Measurements from ENCODE around the gene OR56B1.
"Not testable (repeated sequence)": the region's sequence is repeated elsewhere in the genome, so short reads cannot be mapped to it uniquely, and the experiment has no call there.

Gene OR56B1

DNA sequence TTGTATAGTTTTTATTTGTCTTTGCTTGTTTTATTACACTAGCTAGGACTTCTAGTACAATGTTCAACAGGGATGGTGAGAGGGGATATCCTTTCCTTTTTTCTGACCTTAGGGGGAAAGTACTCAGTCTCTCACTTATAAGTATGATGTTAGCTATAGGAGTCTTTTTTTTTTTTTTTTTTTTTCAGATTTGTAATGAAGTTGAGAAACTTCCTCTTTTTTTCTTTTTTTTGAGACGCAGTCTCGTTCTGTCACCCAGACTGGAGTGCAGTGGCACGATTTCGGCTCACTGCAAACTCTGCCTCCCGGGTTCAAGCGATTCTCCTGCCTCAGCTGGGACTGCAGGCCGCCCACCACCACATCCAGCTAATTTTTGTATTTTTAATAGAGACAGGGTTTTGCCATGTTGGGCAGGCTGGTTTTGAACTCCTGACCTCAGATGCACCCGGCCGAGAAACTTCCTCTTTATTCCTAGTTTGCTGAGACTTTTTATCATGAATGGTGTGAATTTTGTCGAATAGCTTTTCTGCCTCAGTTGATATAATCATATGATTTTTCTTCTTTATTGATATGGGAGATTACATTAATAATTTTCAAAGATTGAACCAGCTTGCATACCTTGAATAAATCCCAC, 35.7 kb upstream of the OR56B1 start:
- Histone ChIP-seq H3K4me3 (ENCODE audit: low read depth, low read length) (no peak overlapping the region), H3K9me3 (ENCODE audit: control insufficient read depth, insufficient read depth, low read length) (no peaks in the 10 kb centered on the region), H3K4me1 (ENCODE audit: control insufficient read depth, insufficient read depth, low read length) (no peaks in the 10 kb centered on the region), H3K9ac (ENCODE audit: low read depth, low read length) (no peak overlapping the region), H3K36me3 (ENCODE audit: control insufficient read depth, insufficient read depth, low read length) (peaks cover 56% of the 10 kb centered on the region), H3K27me3 (ENCODE audit: control insufficient read depth, insufficient read depth, low read length) (no peaks in the 10 kb centered on the region), H3K27ac (ENCODE audit: low read depth, low read length) (no peak overlapping the region)

DNA sequence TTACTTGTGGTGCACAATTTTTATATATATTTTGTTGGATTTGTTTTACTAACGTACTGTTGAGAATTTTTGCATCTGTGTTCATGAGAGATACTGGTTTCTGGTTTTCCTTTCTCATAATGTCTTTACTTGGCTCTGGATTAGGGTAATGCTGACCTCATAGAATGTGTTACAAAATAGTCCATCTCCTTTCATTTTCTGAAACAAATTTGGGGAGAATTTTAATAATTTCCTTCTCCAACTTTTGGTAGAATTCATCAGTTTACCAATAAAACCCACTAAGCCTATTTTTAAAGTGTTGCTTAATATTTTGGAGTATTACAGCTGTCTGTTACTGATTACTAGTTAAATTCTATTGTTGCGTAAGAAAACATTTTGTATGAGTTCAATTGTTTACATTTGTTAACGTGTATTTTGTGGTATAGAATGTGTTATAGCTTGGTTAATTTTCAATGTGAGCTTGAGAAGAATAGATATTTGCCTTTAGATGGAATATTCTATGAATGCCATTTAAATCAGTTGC, 35.1 kb upstream of the OR56B1 start:
- H3K9me3 ChIP-seq (ENCODE audit: control insufficient read depth, insufficient read depth, low read length): no peaks in the 10 kb centered on the region
- no peaks in the 10 kb centered on the region for H3K4me1 ChIP-seq (ENCODE audit: control insufficient read depth, insufficient read depth, low read length)
- no peaks in the 10 kb centered on the region for H3K27me3 ChIP-seq (ENCODE audit: control insufficient read depth, insufficient read depth, low read length)
- H3K36me3 ChIP-seq (ENCODE audit: control insufficient read depth, insufficient read depth, low read length): peaks cover 54% of the 10 kb centered on the region
- no peak overlapping the region for H3K9ac ChIP-seq (ENCODE audit: low read depth, low read length)
- H3K4me3 ChIP-seq (ENCODE audit: low read depth, low read length): no peak overlapping the region
- H3K27ac ChIP-seq (ENCODE audit: low read depth, low read length): no peak overlapping the region

DNA sequence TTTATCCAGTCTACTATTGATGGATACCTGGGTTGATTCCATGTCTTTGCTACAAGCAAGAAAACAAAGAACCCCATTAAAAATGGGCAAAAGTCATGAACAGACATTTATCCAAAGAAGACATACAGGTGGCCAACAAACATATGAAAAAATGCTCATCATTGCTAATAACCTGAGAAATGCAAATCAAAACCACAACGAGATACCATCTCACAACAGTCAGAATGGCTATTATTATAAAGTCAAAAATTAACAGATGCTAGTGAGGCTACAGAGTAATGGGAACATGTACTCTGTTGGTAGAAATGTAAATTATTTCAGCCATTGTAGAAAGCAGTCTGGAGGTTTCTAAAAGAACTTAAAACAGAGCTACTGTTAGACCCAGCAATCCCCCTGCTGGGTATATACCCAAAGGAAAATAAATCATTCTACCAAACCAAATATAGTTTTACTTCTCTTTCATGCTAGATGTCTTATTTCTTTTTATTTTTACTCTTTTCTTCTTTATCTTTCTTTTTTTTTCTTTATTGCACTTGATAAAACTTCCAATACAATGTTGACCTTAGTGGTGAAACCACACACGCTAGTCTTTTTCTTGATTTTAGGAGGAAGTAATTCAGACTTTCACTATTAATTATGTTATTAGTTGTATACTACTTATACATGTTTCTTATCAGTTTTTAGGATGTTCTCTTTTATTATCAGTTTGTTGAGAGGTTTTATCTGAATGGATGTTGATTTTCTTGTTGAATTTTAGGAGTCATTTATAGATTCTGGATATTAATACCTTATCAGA, 32.3 kb upstream of the OR56B1 start:
- Histone ChIP-seq H3K9ac (ENCODE audit: low read depth, low read length) (no peak overlapping the region), H3K27me3 (ENCODE audit: control insufficient read depth, insufficient read depth, low read length) (no peaks in the 10 kb centered on the region), H3K9me3 (ENCODE audit: control insufficient read depth, insufficient read depth, low read length) (no peaks in the 10 kb centered on the region), H3K4me1 (ENCODE audit: control insufficient read depth, insufficient read depth, low read length) (no peaks in the 10 kb centered on the region), H3K36me3 (ENCODE audit: control insufficient read depth, insufficient read depth, low read length) (peaks cover 52% of the 10 kb centered on the region), H3K27ac (ENCODE audit: low read depth, low read length) (no peak overlapping the region), H3K4me3 (ENCODE audit: low read depth, low read length) (no peak overlapping the region)

DNA sequence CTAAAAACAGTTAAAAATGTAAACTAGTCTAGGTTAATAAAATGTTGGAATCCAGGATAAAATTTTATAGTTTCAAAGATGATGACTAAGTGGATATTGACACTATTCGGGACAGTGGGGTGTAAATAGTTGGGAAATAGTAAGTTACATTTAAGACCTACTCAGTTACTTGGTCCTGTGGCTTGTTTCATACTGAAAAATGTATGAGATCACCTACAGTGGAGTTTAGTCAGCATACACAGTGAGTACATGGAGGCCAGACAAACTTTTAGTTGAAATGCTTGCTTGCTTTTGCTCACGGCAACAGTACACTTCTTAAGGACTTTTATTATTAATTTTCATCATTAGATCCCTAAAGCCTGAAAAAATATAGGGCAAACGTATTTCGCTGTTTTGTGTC, 30.6 kb upstream of the OR56B1 start:
- no peak overlapping the region for H3K27ac ChIP-seq (ENCODE audit: low read depth, low read length)
- no peaks in the 10 kb centered on the region for H3K4me1 ChIP-seq (ENCODE audit: control insufficient read depth, insufficient read depth, low read length)
- H3K27me3 ChIP-seq (ENCODE audit: control insufficient read depth, insufficient read depth, low read length): no peaks in the 10 kb centered on the region
- H3K9me3 ChIP-seq (ENCODE audit: control insufficient read depth, insufficient read depth, low read length): no peaks in the 10 kb centered on the region
- no peak overlapping the region for H3K9ac ChIP-seq (ENCODE audit: low read depth, low read length)
- H3K36me3 ChIP-seq (ENCODE audit: control insufficient read depth, insufficient read depth, low read length): peaks cover 51% of the 10 kb centered on the region
- H3K4me3 ChIP-seq (ENCODE audit: low read depth, low read length): no peak overlapping the region

DNA sequence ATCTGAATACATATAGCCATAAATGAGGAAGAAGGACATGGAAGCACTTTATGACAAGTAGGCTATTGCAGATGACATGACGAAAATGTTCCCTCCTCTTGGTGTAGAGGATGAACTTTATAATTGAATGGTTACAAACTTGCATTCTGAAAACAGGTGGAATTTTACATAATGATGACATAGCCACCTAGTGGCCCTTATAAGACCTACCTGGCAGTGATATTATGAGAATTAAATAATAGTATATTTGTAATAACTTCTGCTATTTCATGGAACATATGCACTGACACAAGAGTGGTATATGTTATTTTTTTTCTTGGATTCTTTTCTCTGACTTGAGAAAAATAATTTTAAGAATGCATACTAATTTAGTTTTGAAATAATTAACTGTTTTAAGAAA, 23.7 kb upstream of the OR56B1 start:
- H3K4me1 ChIP-seq (ENCODE audit: control insufficient read depth, insufficient read depth, low read length): no peaks in the 10 kb centered on the region
- H3K9ac ChIP-seq (ENCODE audit: low read depth, low read length): no peak overlapping the region
- H3K9me3 ChIP-seq (ENCODE audit: control insufficient read depth, insufficient read depth, low read length): no peaks in the 10 kb centered on the region
- no peak overlapping the region for H3K27ac ChIP-seq (ENCODE audit: low read depth, low read length)
- H3K27me3 ChIP-seq (ENCODE audit: control insufficient read depth, insufficient read depth, low read length): no peaks in the 10 kb centered on the region
- peaks cover 17% of the 10 kb centered on the region for H3K36me3 ChIP-seq (ENCODE audit: control insufficient read depth, insufficient read depth, low read length)
- no peak overlapping the region for H3K4me3 ChIP-seq (ENCODE audit: low read depth, low read length)

DNA sequence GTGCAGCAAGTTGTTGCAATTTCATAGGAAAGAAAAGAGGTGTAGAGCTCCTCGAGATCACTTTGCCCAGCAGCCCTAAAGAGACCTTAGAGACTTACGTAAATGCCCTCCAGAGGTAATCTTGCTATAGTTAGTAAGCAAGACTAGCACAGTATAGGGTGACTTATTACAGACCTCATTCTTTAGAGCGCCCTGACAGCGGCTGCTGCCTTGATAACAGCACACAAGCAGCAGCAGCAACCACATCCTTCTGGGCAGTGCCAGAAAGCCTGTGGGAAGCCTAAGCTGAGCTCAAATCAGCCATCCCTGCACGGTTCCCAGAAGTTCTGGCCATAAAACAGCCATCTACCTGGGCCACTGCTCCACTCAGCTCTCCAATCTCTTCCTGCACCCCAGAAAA, 22.6 kb upstream of the OR56B1 start:
- no peak overlapping the region for H3K9ac ChIP-seq (ENCODE audit: low read depth, low read length)

DNA sequence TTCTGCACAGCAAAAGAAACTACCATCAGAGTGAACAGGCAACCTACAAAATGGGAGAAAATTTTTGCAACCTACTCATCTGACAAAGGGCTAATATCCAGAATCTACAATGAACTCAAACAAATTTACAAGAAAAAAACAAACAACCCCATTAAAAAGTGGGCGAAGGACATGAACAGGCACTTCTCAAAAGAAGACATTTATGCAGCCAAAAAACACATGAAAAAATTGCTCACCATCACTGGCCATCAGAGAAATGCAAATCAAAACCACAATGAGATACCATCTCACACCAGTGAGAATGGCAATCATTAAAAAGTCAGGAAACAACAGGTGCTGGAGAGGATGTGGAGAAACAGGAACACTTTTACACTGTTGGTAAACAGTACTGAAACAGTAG, 19.7 kb upstream of the OR56B1 start:
- H3K9me3 ChIP-seq (ENCODE audit: control insufficient read depth, insufficient read depth, low read length); H3K27ac ChIP-seq (ENCODE audit: low read depth, low read length); H3K4me3 ChIP-seq (ENCODE audit: low read depth, low read length); H3K36me3 ChIP-seq (ENCODE audit: control insufficient read depth, insufficient read depth, low read length); H3K9ac ChIP-seq (ENCODE audit: low read depth, low read length); H3K27me3 ChIP-seq (ENCODE audit: control insufficient read depth, insufficient read depth, low read length); H3K4me1 ChIP-seq (ENCODE audit: control insufficient read depth, insufficient read depth, low read length): not testable (repeated sequence)

More for the DNA sequence above, 22.6 kb upstream of the OR56B1 start:
- Histone ChIP-seq H3K4me1 (ENCODE audit: control insufficient read depth, insufficient read depth, low read length) (no peaks in the 10 kb centered on the region), H3K36me3 (ENCODE audit: control insufficient read depth, insufficient read depth, low read length) (peaks cover 7% of the 10 kb centered on the region; the same call in 1 of the 2 replicates), H3K27ac (ENCODE audit: low read depth, low read length) (no peak overlapping the region), H3K27me3 (ENCODE audit: control insufficient read depth, insufficient read depth, low read length) (no peaks in the 10 kb centered on the region), H3K4me3 (ENCODE audit: low read depth, low read length) (no peak overlapping the region), H3K9me3 (ENCODE audit: control insufficient read depth, insufficient read depth, low read length) (no peaks in the 10 kb centered on the region)

DNA sequence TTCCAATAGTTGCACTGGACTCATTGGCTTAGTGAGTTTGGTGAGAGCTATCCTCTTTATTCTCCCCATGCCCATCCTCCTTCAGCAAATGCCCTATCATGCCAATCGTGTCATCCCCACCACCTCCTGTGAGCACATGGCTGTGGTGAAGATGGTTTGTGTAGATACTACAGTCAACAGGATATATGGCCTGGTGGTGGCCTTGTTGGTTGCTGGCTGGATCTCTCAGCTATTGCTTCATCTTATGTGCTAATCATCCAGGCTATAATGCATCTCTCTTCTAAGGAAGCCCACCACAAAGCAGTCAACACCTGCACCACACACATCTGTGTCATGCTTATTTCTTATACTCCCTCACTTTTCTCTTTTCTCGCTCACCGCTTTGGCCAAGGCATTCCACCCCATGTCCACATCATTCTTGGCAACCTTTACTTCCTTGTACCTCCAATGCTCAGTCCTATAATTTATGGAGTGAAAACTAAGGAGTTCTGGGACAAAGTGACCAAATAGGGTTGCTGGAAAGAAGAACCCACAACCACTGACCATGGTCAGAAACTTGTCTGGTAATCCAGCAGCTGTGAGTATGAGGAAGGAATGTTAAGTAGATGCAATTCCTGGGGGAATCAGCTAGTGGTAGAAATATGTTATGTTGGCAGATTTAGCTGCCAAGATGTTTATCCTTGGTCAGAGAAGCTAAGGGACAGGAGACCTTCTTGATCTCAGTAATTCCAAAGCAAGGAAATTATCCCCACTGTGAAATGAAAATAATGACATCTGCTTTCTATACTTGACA, 16.3 kb upstream of the OR56B1 start:
- H3K27ac ChIP-seq (ENCODE audit: low read depth, low read length): no peak overlapping the region
- no peaks in the 10 kb centered on the region for H3K27me3 ChIP-seq (ENCODE audit: control insufficient read depth, insufficient read depth, low read length)
- H3K36me3 ChIP-seq (ENCODE audit: control insufficient read depth, insufficient read depth, low read length): no peaks in the 10 kb centered on the region
- no peaks in the 10 kb centered on the region for H3K4me1 ChIP-seq (ENCODE audit: control insufficient read depth, insufficient read depth, low read length)
- H3K9me3 ChIP-seq (ENCODE audit: control insufficient read depth, insufficient read depth, low read length): no peaks in the 10 kb centered on the region
- H3K4me3 ChIP-seq (ENCODE audit: low read depth, low read length): no peak overlapping the region
- no peak overlapping the region for H3K9ac ChIP-seq (ENCODE audit: low read depth, low read length)

DNA sequence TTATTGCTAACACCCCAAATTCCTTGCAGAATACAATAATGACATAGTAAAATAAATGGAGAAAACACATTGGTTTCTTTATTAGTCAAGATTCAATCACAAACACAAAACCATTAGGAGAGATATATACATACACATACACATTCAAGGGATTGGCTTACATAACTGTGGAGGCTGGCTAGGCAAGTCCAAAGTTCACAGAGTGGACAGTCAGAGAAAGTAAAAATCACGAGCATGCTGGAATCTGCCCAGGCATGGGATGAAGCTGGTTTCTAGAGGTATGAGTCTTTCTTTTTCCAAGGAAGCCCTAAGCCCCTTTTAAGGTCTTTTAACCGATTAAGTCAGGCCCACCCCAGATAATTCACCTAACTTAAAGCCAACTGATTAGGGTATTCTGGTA, 13.6 kb upstream of the OR56B1 start:
- H3K9me3 ChIP-seq (ENCODE audit: control insufficient read depth, insufficient read depth, low read length): no peaks in the 10 kb centered on the region
- H3K4me1 ChIP-seq (ENCODE audit: control insufficient read depth, insufficient read depth, low read length): no peaks in the 10 kb centered on the region
- H3K27ac ChIP-seq (ENCODE audit: low read depth, low read length): no peak overlapping the region
- H3K9ac ChIP-seq (ENCODE audit: low read depth, low read length): no peak overlapping the region
- H3K36me3 ChIP-seq (ENCODE audit: control insufficient read depth, insufficient read depth, low read length): no peaks in the 10 kb centered on the region
- no peaks in the 10 kb centered on the region for H3K27me3 ChIP-seq (ENCODE audit: control insufficient read depth, insufficient read depth, low read length)
- no peak overlapping the region for H3K4me3 ChIP-seq (ENCODE audit: low read depth, low read length)

DNA sequence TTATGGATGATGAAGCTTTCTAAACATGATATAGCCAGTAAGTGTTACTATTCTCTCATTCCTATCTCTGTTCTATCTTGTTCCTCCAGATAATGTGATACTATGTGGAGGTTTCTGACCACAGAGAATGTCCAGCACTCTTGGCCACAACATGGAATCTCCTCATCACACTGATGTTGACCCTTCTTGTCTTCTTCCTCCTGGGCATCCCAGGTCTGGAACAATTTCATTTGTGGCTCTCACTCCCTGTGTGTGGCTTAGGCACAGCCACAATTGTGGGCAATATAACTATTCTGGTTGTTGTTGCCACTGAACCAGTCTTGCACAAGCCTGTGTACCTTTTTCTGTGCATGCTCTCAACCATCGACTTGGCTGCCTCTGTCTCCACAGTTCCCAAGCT, 9.9 kb upstream of the OR56B1 start:
- Histone ChIP-seq H3K27ac (ENCODE audit: low read depth, low read length) (no peak overlapping the region), H3K9ac (ENCODE audit: low read depth, low read length) (no peak overlapping the region), H3K9me3 (ENCODE audit: control insufficient read depth, insufficient read depth, low read length) (no peaks in the 10 kb centered on the region), H3K4me1 (ENCODE audit: control insufficient read depth, insufficient read depth, low read length) (no peaks in the 10 kb centered on the region), H3K36me3 (ENCODE audit: control insufficient read depth, insufficient read depth, low read length) (no peaks in the 10 kb centered on the region), H3K27me3 (ENCODE audit: control insufficient read depth, insufficient read depth, low read length) (no peaks in the 10 kb centered on the region), H3K4me3 (ENCODE audit: low read depth, low read length) (no peak overlapping the region)

DNA sequence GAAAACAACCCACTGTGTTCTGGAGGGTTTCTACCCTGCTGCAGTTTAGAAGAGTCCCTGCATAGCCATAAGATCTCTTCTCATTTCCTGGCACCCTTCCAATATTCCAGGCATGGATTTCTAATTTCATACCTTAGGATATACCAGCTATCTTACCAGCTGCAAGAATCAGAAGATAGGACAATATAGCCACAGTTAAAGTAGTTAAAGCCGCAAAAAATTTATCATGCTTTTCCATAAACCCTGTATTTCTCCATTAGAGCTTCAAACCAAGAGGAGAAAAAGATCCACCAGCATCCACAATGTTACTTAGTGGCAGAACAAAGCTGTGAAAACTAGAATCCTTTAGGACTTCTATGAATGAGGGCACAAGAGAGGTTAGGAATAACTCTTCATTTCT, 8.6 kb upstream of the OR56B1 start:
- H3K4me1 ChIP-seq (ENCODE audit: control insufficient read depth, insufficient read depth, low read length): no peaks in the 10 kb centered on the region

More for the DNA sequence above, 8.6 kb upstream of the OR56B1 start:
- Histone ChIP-seq H3K27me3 (ENCODE audit: control insufficient read depth, insufficient read depth, low read length) (no peaks in the 10 kb centered on the region), H3K9me3 (ENCODE audit: control insufficient read depth, insufficient read depth, low read length) (no peaks in the 10 kb centered on the region), H3K9ac (ENCODE audit: low read depth, low read length) (no peak overlapping the region), H3K27ac (ENCODE audit: low read depth, low read length) (no peak overlapping the region), H3K4me3 (ENCODE audit: low read depth, low read length) (no peak overlapping the region), H3K36me3 (ENCODE audit: control insufficient read depth, insufficient read depth, low read length) (no peaks in the 10 kb centered on the region)
